Upper lobe of left lung (tissue), 4 donors: ENCODE measurements around the gene FGGY.

Experiments
- EP300 ChIP-seq, 4 donors: sonication (generic); formaldehyde crosslinking; IDR thresholded peaks; one replicate each; pipeline ENCODE4 v1.5.1; 2017; ENCODE audit warnings: antibody characterized with exemption in 4 of 4, control low read depth in 2 of 4
- POLR2A ChIP-seq, 4 donors: fragments of 450-650 bp; IDR thresholded peaks; one replicate each; pipeline ENCODE4 v1.5.1; 2016 to 2017; ENCODE audit warnings: antibody characterized with exemption in 4 of 4, mild to moderate bottlenecking in 2 of 4
- POLR2AphosphoS5 ChIP-seq, 2 donors: sonication (generic); formaldehyde crosslinking; IDR thresholded peaks; one replicate each; pipeline ENCODE4 v1.5.1; 2017; ENCODE audit warnings: antibody characterized with exemption in 2 of 2
- TF ChIP-seq, protein P1 (sequence below), 6 experiments: fragments of 450-650 bp in 4 of 6; fragments of 200-600 bp in 2 of 6; sonication (generic) in 2 of 6; IDR thresholded peaks; one replicate each; pipeline ENCODE4 v1.5.1; 2016 to 2019; ENCODE audit warnings: antibody characterized with exemption in 6 of 6

DNA sequence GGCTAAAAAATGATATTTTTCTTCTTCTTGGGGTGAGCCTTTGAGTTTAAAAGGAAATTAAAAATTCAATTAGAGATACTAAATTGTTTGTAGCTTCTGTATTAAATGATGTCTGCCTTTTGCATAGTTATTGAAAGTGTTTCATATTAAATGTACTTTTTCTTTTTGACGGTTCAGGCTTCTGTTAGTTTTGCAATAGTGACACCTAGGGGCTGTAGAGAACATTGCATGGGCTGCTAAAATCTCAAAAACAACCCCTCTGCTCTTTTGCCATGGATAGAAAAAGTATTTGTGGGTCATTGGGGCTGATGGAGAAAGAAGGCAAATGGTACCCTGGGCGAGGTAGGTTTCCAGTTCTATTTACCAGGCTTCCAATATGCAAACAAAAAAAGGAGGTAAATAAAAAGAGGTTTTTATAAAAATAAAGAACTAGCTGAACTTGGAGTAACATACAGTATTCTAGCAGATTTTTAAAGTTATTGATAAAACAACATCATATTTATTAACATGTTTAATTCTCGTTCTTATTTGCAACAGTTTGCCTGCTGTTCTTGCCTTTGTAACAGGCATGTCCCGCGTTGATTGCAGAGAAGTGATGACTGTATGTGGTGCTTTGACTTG lies 402.4 kb downstream of the FGGY start:
- TF ChIP-seq, protein P1, sequence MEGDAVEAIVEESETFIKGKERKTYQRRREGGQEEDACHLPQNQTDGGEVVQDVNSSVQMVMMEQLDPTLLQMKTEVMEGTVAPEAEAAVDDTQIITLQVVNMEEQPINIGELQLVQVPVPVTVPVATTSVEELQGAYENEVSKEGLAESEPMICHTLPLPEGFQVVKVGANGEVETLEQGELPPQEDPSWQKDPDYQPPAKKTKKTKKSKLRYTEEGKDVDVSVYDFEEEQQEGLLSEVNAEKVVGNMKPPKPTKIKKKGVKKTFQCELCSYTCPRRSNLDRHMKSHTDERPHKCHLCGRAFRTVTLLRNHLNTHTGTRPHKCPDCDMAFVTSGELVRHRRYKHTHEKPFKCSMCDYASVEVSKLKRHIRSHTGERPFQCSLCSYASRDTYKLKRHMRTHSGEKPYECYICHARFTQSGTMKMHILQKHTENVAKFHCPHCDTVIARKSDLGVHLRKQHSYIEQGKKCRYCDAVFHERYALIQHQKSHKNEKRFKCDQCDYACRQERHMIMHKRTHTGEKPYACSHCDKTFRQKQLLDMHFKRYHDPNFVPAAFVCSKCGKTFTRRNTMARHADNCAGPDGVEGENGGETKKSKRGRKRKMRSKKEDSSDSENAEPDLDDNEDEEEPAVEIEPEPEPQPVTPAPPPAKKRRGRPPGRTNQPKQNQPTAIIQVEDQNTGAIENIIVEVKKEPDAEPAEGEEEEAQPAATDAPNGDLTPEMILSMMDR (IDR thresholded peaks at IDR 0.05) = peak; percentile 87 to 98 (median 90)
- TF ChIP-seq POLR2AphosphoS5 (IDR thresholded peaks at IDR 0.05) = no peak
- no peak for TF ChIP-seq EP300 (IDR thresholded peaks at IDR 0.05)
- TF ChIP-seq POLR2A (IDR thresholded peaks at IDR 0.05) = no peak
